ENCODE measurements around the gene GART. TPM values are rescaled to one million over a fixed set of nuclear protein-coding genes. Genes with fewer than 3 reads are reported as not detected.

The GART gene
- total RNA-seq, 1 experiment from 2014 or later: 132 TPM

DNA sequence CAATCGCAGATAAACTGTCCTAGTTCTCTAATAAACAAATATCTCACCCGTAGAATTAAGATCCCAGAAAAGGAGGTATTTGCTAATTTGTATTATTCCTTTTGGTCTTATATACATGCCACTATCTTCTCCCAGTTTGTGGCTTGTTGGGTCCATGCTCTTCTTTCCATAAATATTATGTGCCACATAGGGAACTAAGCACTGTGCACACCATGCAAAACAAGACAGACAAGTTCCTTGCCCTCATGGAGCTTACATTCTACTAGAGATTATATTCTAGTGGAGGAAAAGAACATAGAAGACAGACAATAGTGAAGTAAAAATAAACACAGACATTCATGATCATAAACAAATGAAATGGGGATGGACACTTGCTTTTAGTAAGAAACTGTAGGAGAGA lies 4.7 kb downstream of the GART start:
- Histone ChIP-seq H3K4me3 (ENCODE audit: low read depth in 2 of 2, low read length in 2 of 2) (no peak overlapping the region), H3K4me1 (ENCODE audit: control insufficient read depth, insufficient read depth, low read length) (peaks cover 10% of the 10 kb centered on the region), H3K27ac (ENCODE audit: low read length) (no peak overlapping the region), H3K9me3 (ENCODE audit: control insufficient read depth, insufficient read depth, low read depth, low read length) (no peaks in the 10 kb centered on the region), H3K27me3 (ENCODE audit: control insufficient read depth, insufficient read depth, low read length) (no peaks in the 10 kb centered on the region), H3K36me3 (ENCODE audit: control insufficient read depth, insufficient read depth, low read length) (peaks cover 28% of the 10 kb centered on the region)
- intact Hi-C loops (cut with micrococcal nuclease; ENCODE audit: unreplicated experiment) (no loop called here), in situ Hi-C loops (cut with HindIII; ENCODE audit: low pct_unique_long_range_greater_than_20kb, low sequenced_read_pairs) (no loop called here)
- TF ChIP-seq CTCF (IDR thresholded peaks at IDR 0.05): no peak
- no peak for TF ChIP-seq POLR2AphosphoS5 (IDR thresholded peaks at IDR 0.05; ENCODE audit: low read depth, low read length)
- TF ChIP-seq TCF7L2 (IDR thresholded peaks at IDR 0.05; ENCODE audit: low read depth, low read length): no peak
- no peak for TF ChIP-seq REST (IDR thresholded peaks at IDR 0.05; ENCODE audit: insufficient read depth in 1 of 2, low read depth in 2 of 2, low read length in 1 of 2)
- no peak for TF ChIP-seq SIN3A (IDR thresholded peaks at IDR 0.05; ENCODE audit: borderline replicate concordance, insufficient read depth, low read depth, low read length)
- CTCF ChIA-PET: no interaction called here
- ATAC-seq (no peak), DNase-seq (ENCODE audit: low read depth, low spot score) (no peak)
- POLR2A ChIA-PET: no interaction called here
- BruUV-seq (replicated peaks): no TSS peak

GRCh38 chr21:33531007-33531406 lies 10.9 kb downstream of the GART start:
- H3K27me3 ChIP-seq (ENCODE audit: control insufficient read depth, insufficient read depth, low read length): no peaks in the 10 kb centered on the region
- H3K36me3 ChIP-seq (ENCODE audit: control insufficient read depth, insufficient read depth, low read length): peaks cover 46% of the 10 kb centered on the region
- in situ Hi-C loops (cut with HindIII; ENCODE audit: low pct_unique_long_range_greater_than_20kb, low sequenced_read_pairs): no loop called here
- no peaks in the 10 kb centered on the region for H3K9me3 ChIP-seq (ENCODE audit: control insufficient read depth, insufficient read depth, low read depth, low read length)
- H3K27ac ChIP-seq (ENCODE audit: low read length): no peak overlapping the region
- ATAC-seq: no peak
- intact Hi-C loops (cut with micrococcal nuclease; ENCODE audit: unreplicated experiment): no loop called here
- ChIA-PET POLR2A (no interaction called here), CTCF (interaction anchor here (0.7 kb wide), 1 partner anchor 14 kb away, joined by 5 read pairs; no protein-coding TSS in a partner anchor)
- H3K4me3 ChIP-seq (ENCODE audit: low read depth in 2 of 2, low read length in 2 of 2): no peak overlapping the region
- no TSS peak for BruUV-seq (replicated peaks)
- TF ChIP-seq REST (IDR thresholded peaks at IDR 0.05; ENCODE audit: insufficient read depth in 1 of 2, low read depth in 2 of 2, low read length in 1 of 2) (no peak), CTCF (IDR thresholded peaks at IDR 0.05) (no peak), POLR2AphosphoS5 (IDR thresholded peaks at IDR 0.05; ENCODE audit: low read depth, low read length) (no peak), TCF7L2 (IDR thresholded peaks at IDR 0.05; ENCODE audit: low read depth, low read length) (no peak), SIN3A (IDR thresholded peaks at IDR 0.05; ENCODE audit: borderline replicate concordance, insufficient read depth, low read depth, low read length) (no peak)
- no peak for DNase-seq (ENCODE audit: low read depth, low spot score)
- no peaks in the 10 kb centered on the region for H3K4me1 ChIP-seq (ENCODE audit: control insufficient read depth, insufficient read depth, low read length)

Measured in Panc1 (cell line).